Astrocyte (in vitro differentiated cells and primary cell): Measurements from ENCODE around the gene ZFYVE21. TPM values are rescaled to one million over a fixed set of nuclear protein-coding genes. Genes with fewer than 3 reads are reported as not detected.

Source experiments
- DNase-seq: peaks from one replicate; pipeline ENCODE4 v3.0.0-alpha.2; 2010; ENCODE audit warnings: low read depth
- FAIRE-seq: peaks from 2 replicates; lab custom pipeline; 2011; peaks lifted over from hg19 to GRCh38; lab: Jason Lieb, UNC
- H2AFZ ChIP-seq: 2 replicates; pipeline ENCODE4 v1.6.0; 2012; ENCODE audit warnings: low read depth, low read length, inconsistent platforms
- H3K27ac ChIP-seq: 2 replicates; pipeline ENCODE4 v1.5.1; 2011; ENCODE audit warnings: low read depth, low read length, inconsistent platforms
- H3K27me3 ChIP-seq: 2 replicates; pipeline ENCODE4 v1.6.0; 2011; ENCODE audit warnings: low read length, inconsistent platforms; ENCODE audit not compliant: insufficient read depth
- H3K36me3 ChIP-seq: 2 replicates; pipeline ENCODE4 v1.5.1; 2011; ENCODE audit warnings: low read length, inconsistent platforms; ENCODE audit not compliant: insufficient read depth
- H3K4me1 ChIP-seq: 2 replicates; pipeline ENCODE4 v1.5.1; 2011; ENCODE audit warnings: low read length, inconsistent platforms; ENCODE audit not compliant: insufficient read depth
- H3K4me2 ChIP-seq: 2 replicates; pipeline ENCODE4 v1.6.0; 2012; ENCODE audit warnings: low read length, inconsistent platforms
- H3K4me3 ChIP-seq: 2 replicates; pipeline ENCODE4 v1.5.1; 2011; ENCODE audit warnings: low read depth, mild to moderate bottlenecking, low read length, inconsistent platforms; ENCODE audit not compliant: insufficient read depth
- H3K79me2 ChIP-seq: 2 replicates; pipeline ENCODE4 v1.6.0; 2012; ENCODE audit warnings: mild to moderate bottlenecking, low read length, inconsistent platforms; ENCODE audit not compliant: insufficient read depth
- H3K9ac ChIP-seq: 2 replicates; pipeline ENCODE4 v1.6.0; 2012; ENCODE audit warnings: mild to moderate bottlenecking, low read length, inconsistent platforms
- H3K9me3 ChIP-seq: 2 replicates; pipeline ENCODE4 v1.5.1; 2012; ENCODE audit warnings: low read depth, mild to moderate bottlenecking, low read length, inconsistent platforms; ENCODE audit not compliant: insufficient read depth
- H4K20me1 ChIP-seq: 2 replicates; pipeline ENCODE4 v1.6.0; 2012; ENCODE audit warnings: low read length, inconsistent platforms; ENCODE audit not compliant: insufficient read depth
- H3K27ac Mint-ChIP-seq: one replicate; pipeline ENCODE4 v1.8.0; 2021; ENCODE audit warnings: mild to moderate bottlenecking, mixed read lengths; ENCODE audit not compliant: unreplicated experiment
- H3K27me3 Mint-ChIP-seq: one replicate; pipeline ENCODE4 v1.8.0; 2021; ENCODE audit warnings: low read depth, mixed read lengths; ENCODE audit not compliant: unreplicated experiment
- H3K36me3 Mint-ChIP-seq: one replicate; pipeline ENCODE4 v1.8.0; 2021; ENCODE audit warnings: low read depth, mixed read lengths; ENCODE audit not compliant: unreplicated experiment
- H3K4me1 Mint-ChIP-seq: one replicate; pipeline ENCODE4 v1.8.0; 2021; ENCODE audit warnings: low read depth, mixed read lengths; ENCODE audit not compliant: unreplicated experiment
- H3K4me3 Mint-ChIP-seq: one replicate; pipeline ENCODE4 v1.8.0; 2021; ENCODE audit warnings: mild to moderate bottlenecking, moderate library complexity, mixed read lengths; ENCODE audit not compliant: unreplicated experiment
- H3K9me3 Mint-ChIP-seq: one replicate; pipeline ENCODE4 v1.8.0; 2021; ENCODE audit warnings: mild to moderate bottlenecking, mixed read lengths; ENCODE audit not compliant: unreplicated experiment
- CTCF ChIP-seq: IDR thresholded peaks from 2 replicates; pipeline ENCODE4 v1.5.1; 2011; ENCODE audit warnings: low read depth, mild to moderate bottlenecking, inconsistent platforms, low read length, moderate library complexity; ENCODE audit not compliant: insufficient read depth
- EZH2 ChIP-seq: IDR thresholded peaks from 2 replicates; pipeline ENCODE4 v1.6.1; 2012; ENCODE audit warnings: mild to moderate bottlenecking, low read length, inconsistent platforms; ENCODE audit not compliant: insufficient read depth
- total RNA-seq: library from RNA; stranded (reverse); gene quantifications from 2 replicates; pipeline ENCODE4 v1.2.1, GENCODE V29; 2021

Gene ZFYVE21
- total RNA-seq, 1 donor from 2014 or later, result 41.7 TPM

DNA sequence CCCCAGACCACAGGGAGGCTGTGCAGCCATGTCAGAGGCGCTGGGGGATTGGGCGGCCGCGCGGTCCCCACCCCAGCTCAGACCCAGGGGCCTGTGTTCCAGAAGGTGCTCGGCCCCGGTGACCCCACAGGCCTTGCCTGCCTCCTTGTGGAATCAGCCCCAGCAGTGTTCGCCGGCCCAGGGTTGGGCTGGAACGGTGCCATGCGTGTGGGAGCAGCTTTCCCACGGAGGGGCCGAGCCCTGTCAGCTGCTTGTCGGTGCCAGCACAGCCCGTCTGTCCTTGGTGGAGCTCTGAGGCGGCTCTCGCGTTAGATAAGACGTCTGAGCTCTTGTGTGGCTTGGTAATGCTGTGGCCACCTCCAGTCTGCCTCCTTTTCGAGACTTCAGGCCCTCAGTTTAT lies 8.5 kb downstream of the ZFYVE21 start:
- Mint-ChIP-seq H3K27ac (peak overlapping the region; percentile 47), H3K9me3 (no peaks in the 10 kb centered on the region), H3K36me3 (peaks cover 8% of the 10 kb centered on the region), H3K4me3 (no peak overlapping the region), H3K4me1 (peaks cover 21% of the 10 kb centered on the region), H3K27me3 (no peaks in the 10 kb centered on the region)
- Histone ChIP-seq H3K36me3 (peaks cover 7% of the 10 kb centered on the region), H3K9me3 (no peaks in the 10 kb centered on the region), H3K4me3 (no peak overlapping the region), H4K20me1 (peaks cover 70% of the 10 kb centered on the region), H3K27me3 (no peaks in the 10 kb centered on the region), H3K79me2 (peaks cover 75% of the 10 kb centered on the region), H3K4me2 (peak overlapping the region; percentile 19), H3K27ac (peak overlapping the region; percentile 14), H3K9ac (peak overlapping the region; percentile 43), H2AFZ (no peak overlapping the region), H3K4me1 (peaks cover 32% of the 10 kb centered on the region)
- DNase-seq (peak; percentile 56), FAIRE-seq (no peak)
- TF ChIP-seq EZH2 (no peak), CTCF (no peak)

- H3K4me1 Mint-ChIP-seq, result peaks cover 17% of the 10 kb centered on the region
- Histone ChIP-seq H3K27me3 (no peaks in the 10 kb centered on the region), H2AFZ (no peak overlapping the region), H3K9ac (no peak overlapping the region), H3K4me1 (peaks cover 32% of the 10 kb centered on the region), H4K20me1 (peaks cover 70% of the 10 kb centered on the region), H3K9me3 (no peaks in the 10 kb centered on the region), H3K4me3 (no peak overlapping the region), H3K27ac (no peak overlapping the region), H3K36me3 (peaks cover 7% of the 10 kb centered on the region), H3K79me2 (peaks cover 65% of the 10 kb centered on the region), H3K4me2 (no peak overlapping the region)
- H3K27me3 Mint-ChIP-seq, result no peaks in the 10 kb centered on the region
- H3K27ac Mint-ChIP-seq, result no peak overlapping the region
- no peak for DNase-seq
- TF ChIP-seq CTCF, result no peak
- no peak for TF ChIP-seq EZH2
- H3K9me3 Mint-ChIP-seq, result no peaks in the 10 kb centered on the region
- no peak for FAIRE-seq
- H3K4me3 Mint-ChIP-seq, result no peak overlapping the region
- H3K36me3 Mint-ChIP-seq, result peaks cover 11% of the 10 kb centered on the region
Observed at GRCh38 chr14:103725001-103725682, 9.5 kb downstream of the ZFYVE21 start.

GRCh38 chr14:103725739-103726395 lies 10.3 kb downstream of the ZFYVE21 start:
- H3K36me3 Mint-ChIP-seq, result peaks cover 13% of the 10 kb centered on the region
- H3K4me3 ChIP-seq, result no peak overlapping the region
- peaks cover 17% of the 10 kb centered on the region for H3K4me1 Mint-ChIP-seq
- no peak overlapping the region for H3K27ac ChIP-seq
- peaks cover 70% of the 10 kb centered on the region for H4K20me1 ChIP-seq
- H3K27ac Mint-ChIP-seq, result no peak overlapping the region
- H2AFZ ChIP-seq, result no peak overlapping the region
- peaks cover 7% of the 10 kb centered on the region for H3K36me3 ChIP-seq
- H3K9me3 Mint-ChIP-seq, result no peaks in the 10 kb centered on the region
- no peak for TF ChIP-seq EZH2
- no peak for TF ChIP-seq CTCF
- peaks cover 57% of the 10 kb centered on the region for H3K79me2 ChIP-seq
- H3K27me3 Mint-ChIP-seq, result no peaks in the 10 kb centered on the region
- FAIRE-seq (no peak), DNase-seq (no peak)
- no peak overlapping the region for H3K4me2 ChIP-seq
- H3K27me3 ChIP-seq, result no peaks in the 10 kb centered on the region
- H3K9ac ChIP-seq, result no peak overlapping the region
- no peaks in the 10 kb centered on the region for H3K9me3 ChIP-seq
- H3K4me3 Mint-ChIP-seq, result no peak overlapping the region
- peaks cover 32% of the 10 kb centered on the region for H3K4me1 ChIP-seq
